HTR-8/SVneo (cell line): ENCODE results near the gene FGA.

Source experiments
- DNase-seq: peaks from one replicate; pipeline ENCODE4 v3.0.0; 2011; ENCODE audit warnings: low spot score, mixed read lengths; ENCODE audit not compliant: insufficient read length
- FAIRE-seq: peaks from 2 replicates; lab custom pipeline; 2011; peaks lifted over from hg19 to GRCh38; lab: Jason Lieb, UNC

Gene FGA

GRCh38 chr4:154583677-154584076 lies 6.9 kb downstream of the FGA start:
- no peak for FAIRE-seq
- no peak for DNase-seq

- FAIRE-seq (no peak), DNase-seq (no peak)
These were observed 7.3 kb downstream of the FGA start for GRCh38 chr4:154583230-154583629.

- FAIRE-seq (no peak), DNase-seq (no peak)
These were observed 7.8 kb downstream of the FGA start for GRCh38 chr4:154582723-154583122.

GRCh38 chr4:154579927-154580326 lies 10.6 kb downstream of the FGA start:
- DNase-seq (no peak), FAIRE-seq (no peak)

- no peak for FAIRE-seq
- no peak for DNase-seq
These were observed 11.6 kb downstream of the FGA start for GRCh38 chr4:154578919-154579318.

- no peak for DNase-seq
- no peak for FAIRE-seq
These were observed 13.2 kb downstream of the FGA start for GRCh38 chr4:154577324-154577723.

GRCh38 chr4:154574311-154574710 lies 16.2 kb downstream of the FGA start:
- FAIRE-seq = no peak
- DNase-seq = no peak

- DNase-seq (no peak), FAIRE-seq (no peak)
These were observed 17.2 kb downstream of the FGA start for GRCh38 chr4:154573190-154573870.

- DNase-seq = no peak
- no peak for FAIRE-seq
These were observed 21.0 kb downstream of the FGA start for GRCh38 chr4:154569584-154569983.

- DNase-seq = no peak
- FAIRE-seq = no peak
These were observed 21.5 kb downstream of the FGA start for GRCh38 chr4:154569028-154569427.

GRCh38 chr4:154566639-154567204 lies 23.8 kb downstream of the FGA start:
- DNase-seq (no peak), FAIRE-seq (no peak)

- DNase-seq (no peak), FAIRE-seq (no peak)
These were observed 24.8 kb downstream of the FGA start for GRCh38 chr4:154565704-154566103.

GRCh38 chr4:154564311-154564710 lies 26.2 kb downstream of the FGA start:
- FAIRE-seq (no peak), DNase-seq (no peak)

GRCh38 chr4:154562697-154563254 lies 27.8 kb downstream of the FGA start, which contains the start of gene FGB:
FGB (plus strand) TSS chr4:154563011; CDS start chr4:154563019, 8 bp downstream.
- DNase-seq (no peak), FAIRE-seq (no peak)

- no peak for FAIRE-seq
- DNase-seq = no peak
These were observed 29.7 kb downstream of the FGA start for GRCh38 chr4:154560824-154561231.

GRCh38 chr4:154560419-154560801 lies 30.1 kb downstream of the FGA start:
- no peak for FAIRE-seq
- no peak for DNase-seq

GRCh38 chr4:154559494-154560418 lies 30.8 kb downstream of the FGA start:
- DNase-seq (peak; percentile 36), FAIRE-seq (no peak)

GRCh38 chr4:154559141-154559493 lies 31.4 kb downstream of the FGA start:
- FAIRE-seq (peak; percentile 23), DNase-seq (no peak)

- no peak for FAIRE-seq
- DNase-seq = peak; percentile 54
These were observed 38.5 kb downstream of the FGA start for GRCh38 chr4:154551872-154552686.
